OCI-LY7 (cell line): ENCODE results near the gene SMCHD1. TPM values are rescaled to one million over a fixed set of nuclear protein-coding genes. Genes with fewer than 3 reads are reported as not detected.

ENCODE experiments used
- BruUV-seq: library from RNA; stranded (reverse); fragments of 400-500 nt; replicated peaks from 2 replicates; lab custom pipeline; 2021; lab: Mats Ljungman, UMichigan
- CTCF ChIA-PET: fragments of 300-600 bp; sonication (Branson Sonifier 250); formaldehyde crosslinking; loops from one replicate; lab custom pipeline; 2022; ENCODE audit warnings: antibody characterized with exemption; ENCODE audit not compliant: unreplicated experiment; lab: Charles Lee
- POLR2A ChIA-PET: fragments of 300-600 bp; sonication (Branson Sonifier 250); formaldehyde crosslinking; loops from one replicate; lab custom pipeline; 2022; ENCODE audit warnings: antibody characterized with exemption; lab: Charles Lee
- DNase-seq: peaks from one replicate; pipeline ENCODE4 v3.0.0-alpha.2; 2015; ENCODE audit warnings: low spot score
- H2AFZ ChIP-seq: fragments of 200-600 bp; sonication (generic), shearing (Covaris generic); 2 replicates; pipeline ENCODE4 v1.6.1; 2014; ENCODE audit warnings: mild to moderate bottlenecking, antibody characterized with exemption, low read length, moderate library complexity
- H3K27ac ChIP-seq: fragments of 200-600 bp; sonication (generic); 2 replicates; pipeline ENCODE4 v1.5.1; 2014; ENCODE audit warnings: mixed run types, low read depth, mild to moderate bottlenecking, moderate library complexity, low read length, inconsistent platforms; ENCODE audit not compliant: poor library complexity, severe bottlenecking
- H3K36me3 ChIP-seq: fragments of 200-600 bp; sonication (generic); 2 replicates; pipeline ENCODE4 v1.6.1; 2014; ENCODE audit warnings: mild to moderate bottlenecking, antibody characterized with exemption, low read length, moderate library complexity, mixed read lengths; ENCODE audit not compliant: insufficient read depth
- H3K4me1 ChIP-seq: fragments of 200-600 bp; sonication (generic); 2 replicates; pipeline ENCODE4 v1.5.1; 2014; ENCODE audit warnings: mild to moderate bottlenecking, low read length; ENCODE audit not compliant: insufficient read depth, poor library complexity, severe bottlenecking
- H3K4me2 ChIP-seq: fragments of 200-600 bp; sonication (generic); 2 replicates; pipeline ENCODE4 v1.6.1; 2014; ENCODE audit warnings: mild to moderate bottlenecking, low read length
- H3K4me3 ChIP-seq: fragments of 200-600 bp; sonication (generic); 2 replicates; pipeline ENCODE4 v1.5.1; 2014; ENCODE audit warnings: mild to moderate bottlenecking, low read depth, low read length; ENCODE audit not compliant: poor library complexity, severe bottlenecking
- H3K79me2 ChIP-seq: fragments of 200-600 bp; sonication (generic); 2 replicates; pipeline ENCODE4 v1.6.1; 2016; ENCODE audit warnings: low read depth, mild to moderate bottlenecking, low read length, moderate library complexity, mixed read lengths; ENCODE audit not compliant: insufficient read depth
- H3K9me2 ChIP-seq: fragments of 200-600 bp; sonication (generic); 2 replicates; pipeline ENCODE4 v1.6.1; 2016; ENCODE audit warnings: mild to moderate bottlenecking, low read length, mixed read lengths; ENCODE audit not compliant: insufficient read depth
- H3K9me3 ChIP-seq: fragments of 200-600 bp; sonication (generic); 2 replicates; pipeline ENCODE4 v1.6.1; 2014; ENCODE audit warnings: mild to moderate bottlenecking, mixed run types, low read length, mixed read lengths
- H4K20me1 ChIP-seq: fragments of 200-600 bp; sonication (generic); 2 replicates; pipeline ENCODE4 v1.6.1; 2014; ENCODE audit warnings: mild to moderate bottlenecking, antibody characterized with exemption, low read length, moderate library complexity, mixed read lengths; ENCODE audit not compliant: insufficient read depth
- CTCF ChIP-seq: fragments of 200-600 bp; sonication (generic); conservative IDR thresholded peaks from 2 replicates; pipeline ENCODE4 v1.5.1; 2014; ENCODE audit warnings: mild to moderate bottlenecking, antibody characterized with exemption, low read length, moderate library complexity, mixed read lengths
- EZH2phosphoT487 ChIP-seq: fragments of 200-600 bp; sonication (generic); IDR thresholded peaks from 2 replicates; pipeline ENCODE4 v1.6.1; 2018; ENCODE audit warnings: low read depth, borderline replicate concordance, mild to moderate bottlenecking, mixed run types, antibody characterized with exemption, low read length, moderate library complexity, mixed read lengths
- intact Hi-C: fragments of 100-400 bp; cut with micrococcal nuclease; formaldehyde crosslinking; loops from one replicate; pipeline ENCODE4 v1.10.0; 2022; ENCODE audit not compliant: unreplicated experiment
- total RNA-seq, 2 experiments: library from RNA; depleted of rRNA in 1 of 2; stranded (reverse); fragments of >200 nt in 1 of 2; shearing (Covaris generic) in 1 of 2; gene quantifications; 2 replicates each; pipeline ENCODE4 v1.2.3, GENCODE V29; 2014 to 2022

SMCHD1 gene
- total RNA-seq, 2 experiments from 2014 or later, result 114 to 140 TPM

DNA sequence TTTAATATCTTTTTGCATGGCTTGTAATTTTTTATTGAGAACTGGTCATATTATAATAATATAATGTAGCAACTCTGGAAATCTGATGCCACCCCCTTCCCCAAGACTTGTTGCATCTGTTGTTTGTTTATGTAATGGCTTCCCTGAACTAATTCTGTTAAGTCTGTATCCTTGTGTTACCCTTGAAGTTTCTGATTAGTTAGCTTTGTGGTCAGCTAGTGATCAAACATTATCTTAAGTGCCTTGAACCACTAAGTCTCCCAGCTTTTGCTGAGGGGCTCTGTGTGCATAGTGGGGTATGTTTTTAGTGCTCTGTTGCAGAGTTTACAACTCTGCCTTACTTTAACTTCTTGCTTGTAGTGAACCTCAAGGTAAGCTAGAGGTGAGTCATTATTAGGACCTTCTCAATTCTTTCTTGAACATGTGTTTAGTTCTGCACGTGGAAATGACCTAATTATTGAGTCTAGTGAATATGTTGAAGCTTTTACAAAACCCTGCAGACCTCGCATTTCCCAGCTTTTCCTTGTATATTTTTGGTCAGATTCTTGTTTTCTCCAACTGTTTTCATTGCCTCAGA, 24.8 kb downstream of the SMCHD1 start:
- intact Hi-C loops, result no loop called here
- no peak overlapping the region for H2AFZ ChIP-seq
- TF ChIP-seq CTCF, result no peak
- TF ChIP-seq EZH2phosphoT487, result no peak
- no peak overlapping the region for H3K27ac ChIP-seq
- no peak for DNase-seq
- peaks cover 98% of the 10 kb centered on the region for H3K36me3 ChIP-seq
- H3K4me2 ChIP-seq, result no peak overlapping the region
- no TSS peak for BruUV-seq
- ChIA-PET CTCF (interaction anchor here (0.5 kb wide), 1 partner anchor 617 kb away, joined by 3 read pairs; no protein-coding TSS in a partner anchor), POLR2A (interaction anchor here (0.6 to 1.3 kb wide), 5 partner anchors 24 to 81 kb away, joined by 3 to 9 read pairs (median 5); partner anchors contain the start of gene SMCHD1)
- H3K4me1 ChIP-seq, result no peaks in the 10 kb centered on the region
- H3K4me3 ChIP-seq, result no peak overlapping the region
- H3K79me2 ChIP-seq, result peaks cover 78% of the 10 kb centered on the region
- H3K9me3 ChIP-seq, result peaks cover 1% of the 10 kb centered on the region; the same call in 1 of the 2 replicates
- no peaks in the 10 kb centered on the region for H3K9me2 ChIP-seq
- H4K20me1 ChIP-seq, result no peaks in the 10 kb centered on the region

DNA sequence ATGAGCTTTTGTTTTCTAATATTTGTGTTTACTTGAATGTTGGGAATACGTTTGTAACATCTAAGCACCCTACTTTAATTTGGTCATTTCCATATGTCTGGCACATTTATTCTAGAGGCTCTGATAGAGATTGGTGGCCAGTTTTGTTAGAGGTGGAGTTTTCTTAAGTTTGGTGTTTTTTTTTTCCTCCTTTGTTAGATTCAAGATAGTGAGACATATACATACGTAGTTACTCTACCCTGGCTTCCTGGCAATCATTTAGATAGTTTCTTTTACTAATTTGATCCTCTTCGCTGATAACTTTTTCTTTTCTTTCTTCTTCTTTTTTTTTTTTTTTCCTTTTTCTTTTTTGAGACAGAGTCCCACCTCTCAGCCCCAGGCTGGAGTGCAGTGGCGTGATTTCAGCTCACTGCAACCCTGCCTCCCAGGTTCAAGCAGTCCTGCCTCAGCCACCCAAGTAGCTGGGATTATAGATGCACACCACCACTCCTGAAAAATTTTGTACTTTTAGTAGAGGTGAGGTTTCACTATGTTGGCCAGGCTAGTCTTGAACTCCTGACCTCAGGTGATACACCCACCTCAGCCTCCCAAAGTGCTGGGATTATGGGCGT, 26.6 kb downstream of the SMCHD1 start:
- DNase-seq, result no peak
- Histone ChIP-seq H3K4me2 (no peak overlapping the region), H2AFZ (no peak overlapping the region), H3K27ac (no peak overlapping the region), H3K4me3 (no peak overlapping the region), H4K20me1 (no peaks in the 10 kb centered on the region), H3K9me2 (no peaks in the 10 kb centered on the region), H3K36me3 (peaks cover 98% of the 10 kb centered on the region), H3K9me3 (peaks cover 19% of the 10 kb centered on the region), H3K79me2 (peaks cover 80% of the 10 kb centered on the region), H3K4me1 (peaks cover 7% of the 10 kb centered on the region)
- ChIA-PET POLR2A (interaction anchor here (0.7 to 1.2 kb wide), 5 partner anchors 11 to 1194 kb away, joined by 3 to 4 read pairs (median 3); no protein-coding TSS in a partner anchor), CTCF (no interaction called here)
- no peak for TF ChIP-seq CTCF
- TF ChIP-seq EZH2phosphoT487, result no peak
- intact Hi-C loops, result no loop called here
- no TSS peak for BruUV-seq

- peaks cover 96% of the 10 kb centered on the region for H3K36me3 ChIP-seq
- H3K9me2 ChIP-seq, result no peaks in the 10 kb centered on the region
- peaks cover 79% of the 10 kb centered on the region for H3K79me2 ChIP-seq
- H3K27ac ChIP-seq, result no peak overlapping the region
- H3K4me2 ChIP-seq, result no peak overlapping the region
- H3K4me3 ChIP-seq, result no peak overlapping the region
- no peak for DNase-seq
- POLR2A ChIA-PET, result interaction anchor here (0.7 to 1.6 kb wide), 7 partner anchors 9 to 105 kb away, joined by 3 to 9 read pairs (median 5); partner anchors contain the start of gene SMCHD1
- peaks cover 22% of the 10 kb centered on the region for H3K9me3 ChIP-seq
- no TSS peak for BruUV-seq
- CTCF ChIA-PET, result no interaction called here
- TF ChIP-seq CTCF (no peak), EZH2phosphoT487 (no peak)
- H4K20me1 ChIP-seq, result no peaks in the 10 kb centered on the region
- H2AFZ ChIP-seq, result no peak overlapping the region
- intact Hi-C loops, result no loop called here
- H3K4me1 ChIP-seq, result peaks cover 16% of the 10 kb centered on the region
These were observed 27.5 kb downstream of the SMCHD1 start for GRCh38 chr18:2683055-2683454.
